GM23338 (cell line): ENCODE results near the gene RAD18. TPM values are rescaled to one million over a fixed set of nuclear protein-coding genes. Genes with fewer than 3 reads are reported as not detected.

Experiments
- ATAC-seq: fragments of 200-7000 bp; cut with Tn5 transposase; 3 replicates; pipeline ENCODE4 v1.9.1; 2020
- DNase-seq: peaks from one replicate; pipeline ENCODE4 v3.0.0-alpha.2; 2015; ENCODE audit warnings: low spot score
- H2AFZ ChIP-seq: fragments of 200-600 bp; sonication (generic); 2 replicates; pipeline ENCODE4 v1.8.0; 2016; ENCODE audit warnings: antibody characterized with exemption, mild to moderate bottlenecking, moderate library complexity
- H3F3A ChIP-seq: fragments of 200-600 bp; sonication (generic); replicated peaks from 2 replicates; pipeline ENCODE4 v1.8.0; 2017; ENCODE audit warnings: antibody characterized with exemption, mixed run types, low read depth
- H3K27ac ChIP-seq: fragments of 200-600 bp; sonication (generic); 2 replicates; pipeline ENCODE4 v1.6.1; 2016; ENCODE audit warnings: low read depth
- H3K27me3 ChIP-seq: fragments of 200-600 bp; sonication (generic); 2 replicates; pipeline ENCODE4 v1.8.0; 2016; ENCODE audit warnings: mild to moderate bottlenecking, mixed run types, moderate library complexity; ENCODE audit not compliant: insufficient read depth
- H3K36me3 ChIP-seq: fragments of 200-600 bp; sonication (generic); 2 replicates; pipeline ENCODE4 v1.8.0; 2016; ENCODE audit warnings: mild to moderate bottlenecking; ENCODE audit not compliant: insufficient read depth
- H3K4me1 ChIP-seq: fragments of 200-600 bp; sonication (generic); 2 replicates; pipeline ENCODE4 v1.8.0; 2016; ENCODE audit warnings: mild to moderate bottlenecking, moderate library complexity; ENCODE audit not compliant: insufficient read depth
- H3K4me2 ChIP-seq: fragments of 200-600 bp; sonication (generic); 2 replicates; pipeline ENCODE4 v1.7.1; 2017; ENCODE audit warnings: mixed run types
- H3K4me3 ChIP-seq: fragments of 200-600 bp; sonication (generic); 2 replicates; pipeline ENCODE4 v1.6.1; 2016; ENCODE audit warnings: mixed run types
- H3K79me2 ChIP-seq: fragments of 200-600 bp; sonication (generic); replicated peaks from 2 replicates; pipeline ENCODE4 v1.8.0; 2017; ENCODE audit warnings: mild to moderate bottlenecking; ENCODE audit not compliant: insufficient read depth
- H3K9me2 ChIP-seq: fragments of 200-600 bp; sonication (generic); 2 replicates; pipeline ENCODE4 v1.8.0; 2017; ENCODE audit not compliant: insufficient read depth
- H4K20me1 ChIP-seq: fragments of 200-600 bp; sonication (generic); replicated peaks from 2 replicates; pipeline ENCODE4 v1.8.0; 2017; ENCODE audit warnings: mild to moderate bottlenecking; ENCODE audit not compliant: insufficient read depth
- H3K27ac Mint-ChIP-seq: 2 replicates; pipeline ENCODE4 v1.8.0; 2020; ENCODE audit warnings: inconsistent platforms, mild to moderate bottlenecking, moderate library complexity, mixed read lengths
- H3K27me3 Mint-ChIP-seq: 3 replicates; pipeline ENCODE4 v1.8.0; 2022; ENCODE audit warnings: low read depth, mild to moderate bottlenecking, moderate library complexity, mixed read lengths, inconsistent platforms; ENCODE audit not compliant: insufficient read depth, poor library complexity
- H3K36me3 Mint-ChIP-seq: 3 replicates; pipeline ENCODE4 v1.8.0; 2021; ENCODE audit warnings: low read depth, mild to moderate bottlenecking, inconsistent platforms, moderate library complexity, mixed read lengths
- H3K4me1 Mint-ChIP-seq: 3 replicates; pipeline ENCODE4 v1.8.0; 2020; ENCODE audit warnings: mild to moderate bottlenecking, inconsistent platforms, mixed read lengths
- H3K4me3 Mint-ChIP-seq: 3 replicates; pipeline ENCODE4 v1.8.0; 2021; ENCODE audit warnings: moderate library complexity, mild to moderate bottlenecking, inconsistent platforms, mixed read lengths
- H3K9me3 Mint-ChIP-seq: 3 replicates; pipeline ENCODE4 v1.8.0; 2020; ENCODE audit warnings: moderate library complexity, mild to moderate bottlenecking, inconsistent platforms, mixed read lengths
- EZH2 ChIP-seq: fragments of 200-600 bp; sonication (generic); IDR thresholded peaks from one replicate; pipeline ENCODE4 v1.8.0; 2017; ENCODE audit warnings: antibody characterized with exemption, mild to moderate bottlenecking, low read depth; ENCODE audit not compliant: unreplicated experiment
- JUNB ChIP-seq: IDR thresholded peaks from one replicate; pipeline ENCODE4 v1.6.1; 2016; ENCODE audit warnings: antibody characterized with exemption; ENCODE audit not compliant: unreplicated experiment
- REST ChIP-seq: IDR thresholded peaks from one replicate; pipeline ENCODE4 v1.6.1; 2018; ENCODE audit warnings: antibody characterized with exemption; ENCODE audit not compliant: unreplicated experiment
- STAT1 ChIP-seq: IDR thresholded peaks from one replicate; pipeline ENCODE4 v1.6.1; 2016; ENCODE audit warnings: antibody characterized with exemption; ENCODE audit not compliant: unreplicated experiment
- ZNF114 ChIP-seq: fragments of 250-450 bp; sonication (Bioruptor Pico); IDR thresholded peaks from 2 replicates; pipeline ENCODE4 v1.5.0; 2020; ENCODE audit warnings: mild to moderate bottlenecking, moderate library complexity
- ZNF331 ChIP-seq: fragments of 250-450 bp; sonication (Bioruptor Pico); IDR thresholded peaks from 2 replicates; pipeline ENCODE4 v1.5.0; 2020; ENCODE audit warnings: low read depth, mild to moderate bottlenecking, moderate library complexity
- ZNF462 ChIP-seq: fragments of 250-450 bp; sonication (Bioruptor Pico); IDR thresholded peaks from 2 replicates; pipeline ENCODE4 v1.5.0; 2020; ENCODE audit warnings: mild to moderate bottlenecking, moderate library complexity
- polyA plus RNA-seq: library from polyadenylated mRNA; unstranded; fragments of >200 nt; fragmentation: Nextera tagmentation; extraction: Ambion mirVana; gene quantifications from 2 replicates; pipeline ENCODE4 v1.2.1, GENCODE V29; 2016
- total RNA-seq: library from RNA; depleted of rRNA; stranded (reverse); fragments of >200 nt; shearing (Covaris generic); gene quantifications from 2 replicates; pipeline ENCODE4 v1.2.3, GENCODE V29; 2014

Gene RAD18
- total and polyA plus RNA-seq, 2 experiments from 2014 or later: 25.4 to 40.1 TPM

- DNase-seq (no peak), ATAC-seq (no peak)
- Histone ChIP-seq H3K27me3 (no peaks in the 10 kb centered on the region), H3K36me3 (no peaks in the 10 kb centered on the region; the same call in 1 of the 2 replicates), H2AFZ (no peak overlapping the region), H3K79me2 (no peaks in the 10 kb centered on the region), H3K4me2 (no peak overlapping the region), H3K9me2 (no peaks in the 10 kb centered on the region; the same call in 1 of the 2 replicates), H4K20me1 (no peaks in the 10 kb centered on the region), H3F3A (no peaks in the 10 kb centered on the region), H3K4me1 (peaks cover 3% of the 10 kb centered on the region; the same call in 1 of the 2 replicates), H3K27ac (no peak overlapping the region), H3K4me3 (no peak overlapping the region)
- Mint-ChIP-seq H3K27ac (no peak overlapping the region), H3K9me3 (no peaks in the 10 kb centered on the region), H3K4me3 (no peak overlapping the region), H3K27me3 (peaks cover 3% of the 10 kb centered on the region), H3K36me3 (no peaks in the 10 kb centered on the region), H3K4me1 (peaks cover 5% of the 10 kb centered on the region; the same call in 2 of the 3 replicates)
- TF ChIP-seq STAT1 (no peak), ZNF462 (CRISPR knock-in tag) (no peak), JUNB (no peak), ZNF331 (no peak), EZH2 (no peak), REST (no peak), ZNF114 (CRISPR knock-in tag) (no peak)
Observed at GRCh38 chr3:8841472-8841871, 121.8 kb downstream of the RAD18 start.
